ENCODE measurements around the gene PTPRK.

Gene PTPRK

GRCh38 chr6:127952831-127953230 lies 567.6 kb downstream of the PTPRK start:
- no peak overlapping the region for H3K4me3 Mint-ChIP-seq
- H3K27ac Mint-ChIP-seq, result no peak overlapping the region
- H3K27me3 Mint-ChIP-seq (ENCODE audit: low read depth), result no peaks in the 10 kb centered on the region
- TF ChIP-seq CTCF (IDR thresholded peaks at IDR 0.05; ENCODE audit: unreplicated experiment in 3 of 3), result no peak
- peaks cover 12% of the 10 kb centered on the region for H3K4me1 Mint-ChIP-seq
- H3K36me3 Mint-ChIP-seq (ENCODE audit: low read depth), result no peaks in the 10 kb centered on the region
- no peaks in the 10 kb centered on the region for H3K9me3 Mint-ChIP-seq

GRCh38 chr6:127952176-127952575 lies 568.2 kb downstream of the PTPRK start:
- Mint-ChIP-seq H3K4me3 (no peak overlapping the region), H3K27ac (no peak overlapping the region), H3K27me3 (ENCODE audit: low read depth) (no peaks in the 10 kb centered on the region), H3K9me3 (no peaks in the 10 kb centered on the region), H3K4me1 (peaks cover 12% of the 10 kb centered on the region), H3K36me3 (ENCODE audit: low read depth) (no peaks in the 10 kb centered on the region)
- no peak for TF ChIP-seq CTCF (IDR thresholded peaks at IDR 0.05; ENCODE audit: unreplicated experiment in 3 of 3)

DNA sequence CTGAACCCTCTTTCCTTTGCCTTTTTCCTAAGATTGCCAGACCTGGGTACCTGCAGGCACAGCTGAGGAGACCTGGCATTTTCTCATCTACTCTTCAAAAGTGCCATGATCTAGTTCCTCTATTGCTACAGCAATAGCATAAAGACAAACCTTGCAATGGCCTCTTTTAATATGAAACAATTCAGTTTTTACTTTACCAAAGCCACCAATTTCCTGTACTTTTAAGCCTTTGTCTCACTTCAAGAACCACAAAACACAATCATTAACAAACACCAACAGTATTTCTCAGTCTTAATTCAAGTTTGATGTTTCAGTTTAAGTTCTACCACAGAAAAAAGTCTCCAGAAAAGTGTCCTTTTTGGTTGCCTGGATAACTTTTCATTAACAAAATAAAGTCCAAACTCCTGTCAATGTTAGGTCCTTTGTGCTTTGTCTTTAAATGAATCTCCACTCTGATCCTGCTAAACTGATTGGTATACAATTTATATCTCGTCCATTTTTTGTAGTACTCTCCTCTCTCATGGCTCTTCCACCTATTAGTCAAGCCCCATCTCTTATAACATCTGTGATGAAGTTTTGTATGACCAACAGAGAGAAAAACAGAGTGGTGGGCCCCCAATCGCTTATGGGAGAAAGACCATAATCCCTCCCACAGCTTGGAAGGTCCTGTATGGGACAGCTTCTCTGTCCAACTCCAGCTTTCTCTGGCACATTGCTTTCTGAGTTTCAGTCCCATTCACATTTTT lies 569.1 kb downstream of the PTPRK start:
- Mint-ChIP-seq H3K9me3 (no peaks in the 10 kb centered on the region), H3K36me3 (ENCODE audit: low read depth) (no peaks in the 10 kb centered on the region), H3K27me3 (ENCODE audit: low read depth) (no peaks in the 10 kb centered on the region), H3K4me1 (peaks cover 7% of the 10 kb centered on the region), H3K4me3 (no peak overlapping the region), H3K27ac (no peak overlapping the region)
- no peak for TF ChIP-seq CTCF (IDR thresholded peaks at IDR 0.05; ENCODE audit: unreplicated experiment in 3 of 3)

DNA sequence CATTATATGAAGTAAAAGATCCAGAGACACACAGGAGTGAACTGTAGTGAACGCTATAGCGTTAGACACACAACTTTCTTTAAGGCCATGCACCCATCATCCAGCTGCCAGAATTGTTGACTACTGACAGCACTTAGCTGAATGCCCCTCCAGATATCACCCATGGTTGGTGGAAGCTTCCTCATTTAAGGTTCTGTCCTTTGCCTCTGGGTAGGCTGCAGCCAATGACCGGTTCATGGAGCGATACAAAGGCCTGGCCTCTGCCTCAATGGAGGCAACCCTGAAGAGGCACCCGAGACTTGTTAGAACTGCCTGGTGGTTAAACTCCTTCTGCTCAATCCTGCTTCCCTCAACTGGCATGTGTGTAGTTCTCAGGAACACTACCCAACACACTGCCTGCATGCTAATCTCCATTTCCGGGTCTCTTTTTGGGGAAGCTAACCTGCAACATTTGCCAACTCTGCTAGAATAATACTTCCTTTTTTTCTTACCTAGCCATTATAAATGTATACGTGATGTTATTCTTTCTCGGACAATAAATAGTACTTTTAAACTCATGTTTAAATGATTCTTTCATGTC lies 569.7 kb downstream of the PTPRK start:
- H3K4me1 Mint-ChIP-seq, result peaks cover 7% of the 10 kb centered on the region
- H3K36me3 Mint-ChIP-seq (ENCODE audit: low read depth), result no peaks in the 10 kb centered on the region
- H3K27me3 Mint-ChIP-seq (ENCODE audit: low read depth), result no peaks in the 10 kb centered on the region
- TF ChIP-seq CTCF (IDR thresholded peaks at IDR 0.05; ENCODE audit: unreplicated experiment in 3 of 3), result no peak
- H3K27ac Mint-ChIP-seq, result no peak overlapping the region
- H3K9me3 Mint-ChIP-seq, result no peaks in the 10 kb centered on the region
- no peak overlapping the region for H3K4me3 Mint-ChIP-seq

GRCh38 chr6:127949251-127949650 lies 571.1 kb downstream of the PTPRK start:
- no peak for TF ChIP-seq CTCF (IDR thresholded peaks at IDR 0.05; ENCODE audit: unreplicated experiment in 3 of 3)
- Mint-ChIP-seq H3K4me3 (no peak overlapping the region), H3K9me3 (no peaks in the 10 kb centered on the region), H3K27me3 (ENCODE audit: low read depth) (no peaks in the 10 kb centered on the region), H3K4me1 (peaks cover 7% of the 10 kb centered on the region), H3K36me3 (ENCODE audit: low read depth) (no peaks in the 10 kb centered on the region), H3K27ac (no peak overlapping the region)

DNA sequence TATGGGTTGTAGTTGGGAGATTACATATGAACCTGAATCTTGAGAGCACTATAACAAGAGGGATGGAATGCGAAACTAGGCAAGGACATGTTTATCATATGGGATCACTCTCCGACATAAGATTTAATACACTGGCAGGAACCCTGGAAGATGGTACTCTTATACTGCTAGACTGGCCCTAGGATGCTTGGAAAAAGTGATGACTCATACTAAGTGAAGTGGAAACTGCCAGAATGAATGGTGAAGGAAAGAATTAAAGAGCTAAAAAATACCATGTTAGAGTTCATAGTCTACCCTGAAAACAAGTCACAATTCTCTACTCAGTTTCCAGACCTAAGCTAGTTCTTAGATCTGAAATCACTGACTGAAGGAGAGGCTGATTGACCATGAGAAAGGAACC lies 574.0 kb downstream of the PTPRK start:
- Mint-ChIP-seq H3K36me3 (ENCODE audit: low read depth) (no peaks in the 10 kb centered on the region), H3K4me3 (no peak overlapping the region), H3K9me3 (no peaks in the 10 kb centered on the region), H3K27me3 (ENCODE audit: low read depth) (no peaks in the 10 kb centered on the region), H3K4me1 (no peaks in the 10 kb centered on the region), H3K27ac (no peak overlapping the region)
- TF ChIP-seq CTCF (IDR thresholded peaks at IDR 0.05; ENCODE audit: unreplicated experiment in 3 of 3), result no peak

All from nephron (organoid).